ENCODE results near the gene CCDC158. TPM values are rescaled to one million over a fixed set of nuclear protein-coding genes. Genes with fewer than 3 reads are reported as not detected.
"Not testable (repeated sequence)": the region's sequence is repeated elsewhere in the genome, so short reads cannot be mapped to it uniquely, and the experiment has no call there.

The CCDC158 gene
- total RNA-seq, 1 donor from 2014 or later, result not detected

- H3K27me3 Mint-ChIP-seq (ENCODE audit: low read depth), result no peaks in the 10 kb centered on the region
- TF ChIP-seq, protein P1, sequence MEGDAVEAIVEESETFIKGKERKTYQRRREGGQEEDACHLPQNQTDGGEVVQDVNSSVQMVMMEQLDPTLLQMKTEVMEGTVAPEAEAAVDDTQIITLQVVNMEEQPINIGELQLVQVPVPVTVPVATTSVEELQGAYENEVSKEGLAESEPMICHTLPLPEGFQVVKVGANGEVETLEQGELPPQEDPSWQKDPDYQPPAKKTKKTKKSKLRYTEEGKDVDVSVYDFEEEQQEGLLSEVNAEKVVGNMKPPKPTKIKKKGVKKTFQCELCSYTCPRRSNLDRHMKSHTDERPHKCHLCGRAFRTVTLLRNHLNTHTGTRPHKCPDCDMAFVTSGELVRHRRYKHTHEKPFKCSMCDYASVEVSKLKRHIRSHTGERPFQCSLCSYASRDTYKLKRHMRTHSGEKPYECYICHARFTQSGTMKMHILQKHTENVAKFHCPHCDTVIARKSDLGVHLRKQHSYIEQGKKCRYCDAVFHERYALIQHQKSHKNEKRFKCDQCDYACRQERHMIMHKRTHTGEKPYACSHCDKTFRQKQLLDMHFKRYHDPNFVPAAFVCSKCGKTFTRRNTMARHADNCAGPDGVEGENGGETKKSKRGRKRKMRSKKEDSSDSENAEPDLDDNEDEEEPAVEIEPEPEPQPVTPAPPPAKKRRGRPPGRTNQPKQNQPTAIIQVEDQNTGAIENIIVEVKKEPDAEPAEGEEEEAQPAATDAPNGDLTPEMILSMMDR (IDR thresholded peaks at IDR 0.05), result no peak
- DNase-seq (ENCODE audit: low spot score), result no peak
- no peak overlapping the region for H3K4me3 Mint-ChIP-seq (ENCODE audit: unreplicated experiment)
- H3K4me1 Mint-ChIP-seq (ENCODE audit: low read depth), result peaks cover 20% of the 10 kb centered on the region
- H3K36me3 Mint-ChIP-seq (ENCODE audit: low read depth), result peaks cover 7% of the 10 kb centered on the region
- peak overlapping the region; percentile 97 for H3K27ac Mint-ChIP-seq (ENCODE audit: unreplicated experiment)
- H3K9me3 Mint-ChIP-seq (ENCODE audit: low read depth), result peaks cover 8% of the 10 kb centered on the region
These were observed 37.9 kb upstream of the CCDC158 start for GRCh38 chr4:76458825-76459224.

DNA sequence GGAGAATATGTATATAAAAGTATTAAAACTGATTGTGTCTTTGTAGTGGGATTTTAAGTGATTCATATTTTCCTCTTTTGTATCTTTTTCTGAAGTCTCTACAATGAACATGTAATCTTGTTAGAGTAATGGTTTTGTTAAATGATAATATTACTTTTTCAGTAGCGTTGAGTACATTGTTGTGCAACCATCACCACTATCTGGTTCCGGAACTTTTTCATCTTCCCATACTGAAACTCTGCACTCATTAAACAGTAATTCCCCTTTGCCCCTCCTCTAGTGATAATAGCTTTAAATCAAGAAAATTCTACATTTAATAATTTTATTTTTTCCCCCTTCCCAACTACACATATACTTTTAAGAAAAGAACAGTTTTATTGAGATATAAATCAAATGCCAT is 37.4 kb upstream of the CCDC158 start:
- DNase-seq (ENCODE audit: low spot score), result no peak
- TF ChIP-seq, protein P1 (IDR thresholded peaks at IDR 0.05), result no peak
- Mint-ChIP-seq H3K9me3 (ENCODE audit: low read depth) (peaks cover 8% of the 10 kb centered on the region), H3K36me3 (ENCODE audit: low read depth) (peaks cover 7% of the 10 kb centered on the region), H3K4me1 (ENCODE audit: low read depth) (peaks cover 20% of the 10 kb centered on the region), H3K27ac (ENCODE audit: unreplicated experiment) (peak overlapping the region; percentile 97), H3K4me3 (ENCODE audit: unreplicated experiment) (no peak overlapping the region), H3K27me3 (ENCODE audit: low read depth) (no peaks in the 10 kb centered on the region)

DNA sequence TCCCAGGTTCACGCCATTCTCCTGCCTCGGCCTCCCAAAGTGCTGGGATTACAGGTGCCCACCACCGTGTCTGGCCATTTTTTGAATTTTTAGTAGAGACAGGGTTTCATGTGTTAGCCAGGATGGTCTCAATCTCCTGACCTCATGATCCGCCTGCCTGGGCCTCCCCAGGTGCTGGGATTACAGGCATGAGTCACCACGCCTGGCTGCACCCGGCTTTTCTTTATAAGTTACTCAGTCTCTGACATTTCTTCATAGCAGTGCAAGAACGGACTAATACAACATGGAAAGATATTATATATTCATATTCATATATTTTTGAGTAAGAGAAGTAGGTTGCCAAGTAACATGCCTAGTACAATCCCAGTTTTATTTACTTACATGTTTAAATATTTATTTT is 36.9 kb upstream of the CCDC158 start:
- TF ChIP-seq, protein P1 (IDR thresholded peaks at IDR 0.05), result no peak
- Mint-ChIP-seq H3K36me3 (ENCODE audit: low read depth) (peaks cover 3% of the 10 kb centered on the region), H3K27me3 (ENCODE audit: low read depth) (no peaks in the 10 kb centered on the region), H3K27ac (ENCODE audit: unreplicated experiment) (no peak overlapping the region), H3K4me1 (ENCODE audit: low read depth) (peaks cover 20% of the 10 kb centered on the region), H3K4me3 (ENCODE audit: unreplicated experiment) (no peak overlapping the region), H3K9me3 (ENCODE audit: low read depth) (peaks cover 3% of the 10 kb centered on the region)
- no peak for DNase-seq (ENCODE audit: low spot score)

DNA sequence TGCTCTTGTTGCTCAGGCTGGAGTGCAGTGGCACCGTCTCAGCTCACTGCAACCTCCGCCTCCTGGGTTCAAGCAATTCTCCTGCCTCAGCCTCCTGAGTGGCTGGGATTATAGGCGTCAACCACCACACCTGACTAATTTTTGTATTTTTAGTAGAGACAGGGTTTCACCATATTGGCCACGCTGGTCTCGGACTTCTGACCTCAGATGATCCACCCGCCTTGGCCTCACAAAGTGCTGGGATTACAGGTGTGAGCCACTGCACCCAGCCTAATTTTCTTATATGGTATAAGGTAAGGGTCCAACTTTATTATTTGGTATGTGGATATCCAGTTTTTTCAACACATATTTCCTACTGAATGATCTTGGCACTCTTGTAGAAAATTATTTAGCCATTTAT is 33.1 kb upstream of the CCDC158 start:
- not testable (repeated sequence) for H3K36me3 Mint-ChIP-seq (ENCODE audit: low read depth); H3K9me3 Mint-ChIP-seq (ENCODE audit: low read depth); H3K27me3 Mint-ChIP-seq (ENCODE audit: low read depth); H3K4me3 Mint-ChIP-seq (ENCODE audit: unreplicated experiment); H3K27ac Mint-ChIP-seq (ENCODE audit: unreplicated experiment); DNase-seq (ENCODE audit: low spot score)
- peaks cover 26% of the 10 kb centered on the region for H3K4me1 Mint-ChIP-seq (ENCODE audit: low read depth)

DNA sequence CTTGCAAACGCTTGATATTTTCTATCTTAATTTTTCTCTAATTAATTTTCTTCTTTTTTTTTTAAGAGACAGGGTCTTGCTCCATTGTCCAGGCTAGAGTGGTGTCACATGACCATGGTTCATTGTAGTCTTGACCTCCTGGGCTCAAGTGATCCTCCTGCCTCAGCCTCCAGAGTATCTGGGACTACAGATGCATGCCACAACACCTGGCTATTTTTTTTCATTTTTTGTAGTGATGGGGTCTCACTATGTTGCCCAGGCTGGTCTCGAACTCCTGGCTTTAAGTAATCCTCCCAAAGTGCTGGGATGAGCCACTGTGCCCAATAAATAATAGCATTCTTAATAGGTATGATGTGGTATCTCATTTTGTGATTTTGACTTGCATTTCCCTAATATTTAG is 32.3 kb upstream of the CCDC158 start:
- TF ChIP-seq, protein P1 (IDR thresholded peaks at IDR 0.05), result no peak
- H3K27ac Mint-ChIP-seq (ENCODE audit: unreplicated experiment), result no peak overlapping the region
- no peak overlapping the region for H3K4me3 Mint-ChIP-seq (ENCODE audit: unreplicated experiment)
- H3K36me3 Mint-ChIP-seq (ENCODE audit: low read depth), result no peaks in the 10 kb centered on the region
- no peaks in the 10 kb centered on the region for H3K9me3 Mint-ChIP-seq (ENCODE audit: low read depth)
- H3K27me3 Mint-ChIP-seq (ENCODE audit: low read depth), result no peaks in the 10 kb centered on the region
- peaks cover 26% of the 10 kb centered on the region for H3K4me1 Mint-ChIP-seq (ENCODE audit: low read depth)
- no peak for DNase-seq (ENCODE audit: low spot score)

- Mint-ChIP-seq H3K27ac (ENCODE audit: unreplicated experiment) (peak overlapping the region; percentile 62), H3K4me3 (ENCODE audit: unreplicated experiment) (no peak overlapping the region), H3K4me1 (ENCODE audit: low read depth) (peaks cover 51% of the 10 kb centered on the region), H3K9me3 (ENCODE audit: low read depth) (no peaks in the 10 kb centered on the region), H3K36me3 (ENCODE audit: low read depth) (no peaks in the 10 kb centered on the region), H3K27me3 (ENCODE audit: low read depth) (no peaks in the 10 kb centered on the region)
- no peak for DNase-seq (ENCODE audit: low spot score)
- TF ChIP-seq, protein P1 (IDR thresholded peaks at IDR 0.05), result no peak
These were observed 28.9 kb upstream of the CCDC158 start for GRCh38 chr4:76449833-76450232.

Data from chondrocyte (in vitro differentiated cells).